Adrenal gland (tissue), 5 donors: ENCODE results near the gene CAPN13.

Experiments
- POLR2A ChIP-seq, 2 donors: fragments of 450-650 bp; IDR thresholded peaks; one replicate each; pipeline ENCODE4 v1.6.1; 2017; ENCODE audit warnings: antibody characterized with exemption in 2 of 2, mild to moderate bottlenecking in 2 of 2, moderate library complexity in 1 of 2
- TF ChIP-seq, protein P1 (sequence below), 6 experiments: fragments of 450-650 bp in 4 of 6; fragments of 200-600 bp in 2 of 6; sonication (generic) in 1 of 6; IDR thresholded peaks; 1 replicate in 5 of 6; 2 replicates in 1 of 6; pipeline versions ENCODE4 v1.5.1 to v1.8.0; 2016 to 2021; ENCODE audit warnings: antibody characterized with exemption in 6 of 6, mild to moderate bottlenecking in 2 of 6, moderate library complexity in 1 of 6
- donor health status: DM: no; HTN: no; CAD: no.

DNA sequence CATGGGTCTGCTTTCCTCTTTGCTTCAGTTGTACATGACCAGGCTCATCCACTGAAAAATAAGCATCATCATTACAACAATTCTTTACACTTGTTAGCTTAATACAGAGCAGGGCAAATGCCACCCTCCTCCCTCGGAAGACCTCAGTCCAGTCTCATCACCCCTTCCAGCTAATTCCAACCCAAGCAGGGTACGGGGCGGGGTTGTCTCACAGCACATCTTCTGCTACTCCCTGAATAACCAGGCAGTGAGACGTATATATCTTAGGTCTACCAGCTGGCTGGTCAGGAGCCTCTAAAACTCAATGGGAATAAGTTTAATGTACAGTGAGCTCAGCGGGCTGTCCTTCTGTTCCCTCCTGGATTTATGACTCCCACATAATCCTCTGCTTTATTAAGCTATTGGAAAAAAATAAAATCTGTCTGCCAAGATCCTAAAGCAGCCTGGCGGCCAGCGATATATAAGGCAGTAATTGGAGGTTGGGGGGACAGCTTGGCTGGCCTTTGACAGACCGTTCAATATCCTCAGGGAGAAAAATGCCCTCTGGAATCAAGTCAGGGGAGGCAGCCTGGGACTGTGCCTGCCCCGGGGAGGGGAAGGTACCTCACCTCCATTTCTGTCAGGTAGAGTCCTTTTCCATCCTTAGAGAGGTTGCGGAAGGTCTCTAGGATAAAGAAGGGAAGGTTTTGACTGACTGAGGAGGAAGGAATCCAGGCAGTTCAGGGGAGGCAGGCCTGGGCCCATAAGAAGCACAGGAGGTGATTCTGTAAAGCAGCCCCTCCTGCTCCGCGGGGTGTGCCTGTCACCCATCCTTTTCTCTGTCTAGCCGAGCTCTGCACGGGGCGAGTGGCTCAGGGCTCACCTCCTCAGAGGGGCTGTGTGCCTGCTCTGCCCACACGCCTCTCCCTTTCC is 76.3 kb downstream of the CAPN13 start:
- TF ChIP-seq, protein P1, sequence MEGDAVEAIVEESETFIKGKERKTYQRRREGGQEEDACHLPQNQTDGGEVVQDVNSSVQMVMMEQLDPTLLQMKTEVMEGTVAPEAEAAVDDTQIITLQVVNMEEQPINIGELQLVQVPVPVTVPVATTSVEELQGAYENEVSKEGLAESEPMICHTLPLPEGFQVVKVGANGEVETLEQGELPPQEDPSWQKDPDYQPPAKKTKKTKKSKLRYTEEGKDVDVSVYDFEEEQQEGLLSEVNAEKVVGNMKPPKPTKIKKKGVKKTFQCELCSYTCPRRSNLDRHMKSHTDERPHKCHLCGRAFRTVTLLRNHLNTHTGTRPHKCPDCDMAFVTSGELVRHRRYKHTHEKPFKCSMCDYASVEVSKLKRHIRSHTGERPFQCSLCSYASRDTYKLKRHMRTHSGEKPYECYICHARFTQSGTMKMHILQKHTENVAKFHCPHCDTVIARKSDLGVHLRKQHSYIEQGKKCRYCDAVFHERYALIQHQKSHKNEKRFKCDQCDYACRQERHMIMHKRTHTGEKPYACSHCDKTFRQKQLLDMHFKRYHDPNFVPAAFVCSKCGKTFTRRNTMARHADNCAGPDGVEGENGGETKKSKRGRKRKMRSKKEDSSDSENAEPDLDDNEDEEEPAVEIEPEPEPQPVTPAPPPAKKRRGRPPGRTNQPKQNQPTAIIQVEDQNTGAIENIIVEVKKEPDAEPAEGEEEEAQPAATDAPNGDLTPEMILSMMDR (IDR thresholded peaks at IDR 0.05), result no peak
- no peak for TF ChIP-seq POLR2A (IDR thresholded peaks at IDR 0.05)
